Activated B cell treated with CpG ODN at 0.5 μM for 24 hours (primary cell): ENCODE results near the gene TBC1D17. TPM values are rescaled to one million over a fixed set of nuclear protein-coding genes. Genes with fewer than 3 reads are reported as not detected.

ENCODE experiments used
- ATAC-seq: fragments of 200-7000 bp; cut with Tn5 transposase; one replicate; pipeline ENCODE4 v1.10.0; 2021; ENCODE audit warnings: low read depth, mild to moderate bottlenecking, moderate library complexity
- CTCF ChIA-PET: fragments of 350-600 bp; sonication (Branson Sonifier 250); formaldehyde crosslinking; loops from one replicate; lab custom pipeline; 2021; ENCODE audit warnings: antibody characterized with exemption; lab: Charles Lee
- POLR2A ChIA-PET: fragments of 350-600 bp; sonication (Branson Sonifier 250); formaldehyde crosslinking; loops from one replicate; lab custom pipeline; 2021; ENCODE audit warnings: antibody characterized with exemption; lab: Charles Lee
- DNase-seq: peaks from one replicate; pipeline ENCODE4 v3.0.0; 2022
- H3K27ac Mint-ChIP-seq: one replicate; pipeline ENCODE4 v1.8.0; 2020; ENCODE audit warnings: mixed read lengths
- H3K27me3 Mint-ChIP-seq: one replicate; pipeline ENCODE4 v1.8.0; 2021; ENCODE audit warnings: mixed read lengths
- H3K36me3 Mint-ChIP-seq: one replicate; pipeline ENCODE4 v1.8.0; 2021; ENCODE audit warnings: low read depth, mixed read lengths
- H3K4me1 Mint-ChIP-seq: one replicate; pipeline ENCODE4 v1.8.0; 2021; ENCODE audit warnings: mixed read lengths
- H3K4me3 Mint-ChIP-seq: one replicate; pipeline ENCODE4 v1.8.0; 2020; ENCODE audit warnings: mild to moderate bottlenecking, mixed read lengths
- H3K9me3 Mint-ChIP-seq: one replicate; pipeline ENCODE4 v1.8.0; 2020; ENCODE audit warnings: mixed read lengths
- CTCF ChIP-seq: fragments of 200-600 bp; IDR thresholded peaks from one replicate; pipeline ENCODE4 v1.8.0; 2022; ENCODE audit warnings: antibody characterized with exemption, mild to moderate bottlenecking
- intact Hi-C: fragments of 100-400 bp; cut with micrococcal nuclease; formaldehyde crosslinking; loops from one replicate; pipeline ENCODE4 v1.15.1; 2024
- total RNA-seq: library from RNA; stranded (reverse); gene quantifications from 2 replicates; pipeline ENCODE4 v1.2.3, GENCODE V29; 2022

TBC1D17 gene
- total RNA-seq, 1 donor from 2014 or later: 57.0 TPM

- Mint-ChIP-seq H3K36me3 (peaks cover 77% of the 10 kb centered on the region), H3K4me1 (peaks cover 11% of the 10 kb centered on the region), H3K4me3 (no peak overlapping the region), H3K27me3 (no peaks in the 10 kb centered on the region), H3K9me3 (no peaks in the 10 kb centered on the region), H3K27ac (no peak overlapping the region)
- DNase-seq (no peak), ATAC-seq (no peak)
- intact Hi-C loops: no loop called here
- ChIA-PET POLR2A (interaction anchor here (0.5 to 0.6 kb wide), 2 partner anchors 17 to 106 kb away, joined by 3 to 13 read pairs; no protein-coding TSS in a partner anchor), CTCF (no interaction called here)
- no peak for TF ChIP-seq CTCF
Observed at GRCh38 chr19:49860336-49861102, 17.0 kb upstream of the TBC1D17 start.

- no peak overlapping the region for H3K4me3 Mint-ChIP-seq
- CTCF ChIA-PET: no interaction called here
- H3K27me3 Mint-ChIP-seq: no peaks in the 10 kb centered on the region
- intact Hi-C loops: no loop called here
- H3K27ac Mint-ChIP-seq: no peak overlapping the region
- peaks cover 75% of the 10 kb centered on the region for H3K36me3 Mint-ChIP-seq
- ATAC-seq: no peak
- POLR2A ChIA-PET: interaction anchor here (0.5 to 0.6 kb wide), 2 partner anchors 17 to 105 kb away, joined by 3 to 13 read pairs; no protein-coding TSS in a partner anchor
- H3K4me1 Mint-ChIP-seq: peaks cover 14% of the 10 kb centered on the region
- no peak for TF ChIP-seq CTCF
- no peak for DNase-seq
- no peaks in the 10 kb centered on the region for H3K9me3 Mint-ChIP-seq
Observed at GRCh38 chr19:49861107-49861506, 16.4 kb upstream of the TBC1D17 start.

GRCh38 chr19:49861541-49862378 lies 15.7 kb upstream of the TBC1D17 start:
- Mint-ChIP-seq H3K9me3 (no peaks in the 10 kb centered on the region), H3K4me3 (no peak overlapping the region), H3K27ac (no peak overlapping the region), H3K36me3 (peaks cover 71% of the 10 kb centered on the region), H3K27me3 (no peaks in the 10 kb centered on the region), H3K4me1 (peaks cover 21% of the 10 kb centered on the region)
- CTCF ChIA-PET: no interaction called here
- POLR2A ChIA-PET: interaction anchor here (1.0 to 1.1 kb wide), 2 partner anchors 8 to 15 kb away, joined by 3 read pairs; partner anchors contain the start of genes AKT1S1 and TBC1D17
- DNase-seq: no peak
- no peak for ATAC-seq
- no peak for TF ChIP-seq CTCF
- intact Hi-C loops: no loop called here

GRCh38 chr19:49862391-49863253 lies 14.9 kb upstream of the TBC1D17 start:
- Mint-ChIP-seq H3K36me3 (peaks cover 67% of the 10 kb centered on the region), H3K4me3 (no peak overlapping the region), H3K27me3 (no peaks in the 10 kb centered on the region), H3K27ac (no peak overlapping the region), H3K4me1 (peaks cover 26% of the 10 kb centered on the region), H3K9me3 (no peaks in the 10 kb centered on the region)
- CTCF ChIA-PET: no interaction called here
- intact Hi-C loops: no loop called here
- POLR2A ChIA-PET: interaction anchor here (0.9 to 2.2 kb wide), 4 partner anchors 9 to 14 kb away, joined by 3 to 9 read pairs (median 4); partner anchors contain the start of genes AKT1S1, PTOV1 and TBC1D17
- no peak for TF ChIP-seq CTCF
- ATAC-seq (no peak), DNase-seq (no peak)
